B cell (primary cell): ENCODE measurements around the gene APOH. TPM values are rescaled to one million over a fixed set of nuclear protein-coding genes. Genes with fewer than 3 reads are reported as not detected.

Experiments used
- ATAC-seq: fragments of 200-7000 bp; cut with Tn5 transposase; one replicate; pipeline ENCODE4 v1.10.0; 2021; ENCODE audit warnings: low read depth, mild to moderate bottlenecking, moderate number of reproducible peaks, moderate library complexity
- CTCF ChIA-PET: fragments of 350-600 bp; sonication (Branson Sonifier 250); formaldehyde crosslinking; loops from one replicate; lab custom pipeline; 2021; ENCODE audit warnings: antibody characterized with exemption, inconsistent platforms; lab: Charles Lee
- POLR2A ChIA-PET: fragments of 350-600 bp; sonication (Branson Sonifier 250); formaldehyde crosslinking; loops from one replicate; lab custom pipeline; 2021; ENCODE audit warnings: antibody characterized with exemption; lab: Charles Lee
- DNase-seq: peaks from one replicate; pipeline ENCODE4 v3.0.0; 2013
- H2AFZ ChIP-seq: 2 replicates; pipeline ENCODE4 v1.6.1; 2012; ENCODE audit warnings: mild to moderate bottlenecking, low read depth, low read length; ENCODE audit not compliant: insufficient read depth, poor library complexity, severe bottlenecking
- H3K27ac ChIP-seq, 2 donors: 1 replicate in 1 of 2; 2 replicates in 1 of 2; pipeline ENCODE4 v1.5.1; 2012 to 2013; ENCODE audit warnings: low read length in 2 of 2, mild to moderate bottlenecking in 2 of 2, moderate library complexity in 1 of 2
- H3K27me3 ChIP-seq, 4 experiments: fragments of 200-600 bp in 1 of 4; sonication (generic) in 1 of 4; replicated peaks in 1 of 4; 1 replicate in 2 of 4; 2 replicates in 2 of 4; pipeline versions ENCODE4 v1.6.1 to v1.7.0; 2013 to 2016; ENCODE audit warnings: low read length in 3 of 4, mild to moderate bottlenecking in 2 of 4, mixed read lengths in 1 of 4, moderate library complexity in 1 of 4; ENCODE audit not compliant: insufficient read depth in 4 of 4, control insufficient read depth in 3 of 4; ENCODE audit errors: control extremely low read depth in 1 of 4
- H3K36me3 ChIP-seq, 2 experiments: replicated peaks in 1 of 2; 1 replicate in 1 of 2; 2 replicates in 1 of 2; pipeline versions ENCODE4 v1.6.1 to v1.7.1; 2013; ENCODE audit warnings: low read length in 1 of 2; ENCODE audit not compliant: insufficient read depth in 2 of 2, control insufficient read depth in 1 of 2; ENCODE audit errors: control extremely low read depth in 1 of 2, extremely low read depth in 1 of 2
- H3K4me1 ChIP-seq, 2 donors: fragments of 200-600 bp in 1 of 2; sonication (generic) in 1 of 2; 1 replicate in 1 of 2; 2 replicates in 1 of 2; pipeline versions ENCODE4 v1.5.1 to v1.6.1; 2013 to 2017; ENCODE audit warnings: low read length in 2 of 2; ENCODE audit not compliant: control insufficient read depth in 2 of 2, insufficient read depth in 2 of 2
- H3K4me2 ChIP-seq: replicated peaks from 2 replicates; pipeline ENCODE3; 2012; ENCODE audit warnings: mild to moderate bottlenecking, low read depth, low read length; ENCODE audit not compliant: poor library complexity, severe bottlenecking
- H3K4me3 ChIP-seq, 5 experiments: fragments of 200-600 bp in 1 of 5; sonication (generic) in 1 of 5; 1 replicate in 3 of 5; 2 replicates in 2 of 5; pipeline versions ENCODE4 v1.5.1 to v1.7.0; 2011 to 2016; ENCODE audit warnings: low read length in 4 of 5, mild to moderate bottlenecking in 4 of 5, low read depth in 2 of 5, control low read depth in 1 of 5, moderate library complexity in 1 of 5; ENCODE audit not compliant: insufficient read depth in 1 of 5; ENCODE audit errors: control extremely low read depth in 1 of 5, extremely low read depth in 1 of 5
- H3K79me2 ChIP-seq: fragments of 200-600 bp; sonication (generic); one replicate; pipeline ENCODE4 v1.6.0; 2016; ENCODE audit warnings: low read length; ENCODE audit not compliant: control insufficient read depth, insufficient read depth
- H3K9ac ChIP-seq: fragments of 200-600 bp; sonication (generic); 2 replicates; pipeline ENCODE4 v1.6.1; 2017; ENCODE audit warnings: mild to moderate bottlenecking, low read length, moderate library complexity
- H3K9me3 ChIP-seq, 3 donors: one replicate each; pipeline versions ENCODE4 v1.6.1 to v1.7.1; 2013; ENCODE audit warnings: low read length in 2 of 3; ENCODE audit not compliant: control insufficient read depth in 2 of 3, insufficient read depth in 1 of 3; ENCODE audit errors: control extremely low read depth in 1 of 3
- H4K20me1 ChIP-seq: 2 replicates; pipeline ENCODE4 v1.6.0; 2012; ENCODE audit warnings: mild to moderate bottlenecking, low read length; ENCODE audit not compliant: insufficient read depth, control insufficient read depth, poor library complexity, severe bottlenecking
- H3K27ac Mint-ChIP-seq: one replicate; pipeline ENCODE4 v1.8.0; 2021; ENCODE audit warnings: mixed read lengths
- H3K27me3 Mint-ChIP-seq: one replicate; pipeline ENCODE4 v1.8.0; 2021; ENCODE audit warnings: mixed read lengths
- H3K4me1 Mint-ChIP-seq: one replicate; pipeline ENCODE4 v1.8.0; 2021; ENCODE audit warnings: mixed read lengths
- H3K4me3 Mint-ChIP-seq: one replicate; pipeline ENCODE4 v1.8.0; 2021; ENCODE audit warnings: mixed read lengths
- H3K9me3 Mint-ChIP-seq: one replicate; pipeline ENCODE4 v1.8.0; 2022; ENCODE audit warnings: mixed read lengths; ENCODE audit not compliant: insufficient read depth
- CTCF ChIP-seq: fragments of 200-600 bp; IDR thresholded peaks from one replicate; pipeline ENCODE4 v1.8.0; 2022; ENCODE audit warnings: antibody characterized with exemption, mild to moderate bottlenecking
- EZH2 ChIP-seq: IDR thresholded peaks from 2 replicates; pipeline ENCODE4 v1.6.1; 2012; ENCODE audit warnings: borderline replicate concordance, low read depth, mild to moderate bottlenecking, moderate library complexity, low read length; ENCODE audit not compliant: insufficient read depth, poor library complexity, severe bottlenecking
- WGBS: methylation state at CpG from one replicate; pipeline ENCODE4 v1.1.5; 2013; ENCODE audit warnings: missing lambda C conversion rate; ENCODE audit not compliant: insufficient coverage; 5-methylcytosine and 5-hydroxymethylcytosine counted together
- intact Hi-C: fragments of 100-400 bp; cut with micrococcal nuclease; formaldehyde crosslinking; loops from one replicate; pipeline ENCODE4 v1.10.0; 2022
- polyA plus RNA-seq: library from polyadenylated mRNA; depleted of rRNA; stranded (reverse); fragments of >200 nt; gene quantifications from 2 replicates; pipeline ENCODE4 v1.2.3, GENCODE V29; 2012
- total RNA-seq, 2 donors: library from RNA; stranded (reverse); fragments of 120-200 nt in 1 of 2; gene quantifications; 1 replicate in 1 of 2; 2 replicates in 1 of 2; pipeline versions ENCODE4 v1.2.3 to v1.2.4, GENCODE V29; 2013 to 2022

The APOH gene
- total and polyA plus RNA-seq, 2 donors (not counting 1 experiment from before 2014, with no cell fraction given) = not detected

- TF ChIP-seq CTCF (no peak), EZH2 (no peak)
- H3K4me1 ChIP-seq = no peaks in the 10 kb centered on the region
- H3K4me3 Mint-ChIP-seq = no peak overlapping the region
- CTCF ChIA-PET = interaction anchor here (0.6 kb wide), 1 partner anchor 149 kb away, joined by 3 read pairs; no protein-coding TSS in a partner anchor
- no peak for ATAC-seq
- H3K27me3 ChIP-seq = no peaks in the 10 kb centered on the region
- POLR2A ChIA-PET = no interaction called here
- no peak overlapping the region for H2AFZ ChIP-seq
- H4K20me1 ChIP-seq = no peaks in the 10 kb centered on the region
- no peaks in the 10 kb centered on the region for H3K9me3 ChIP-seq
- no peaks in the 10 kb centered on the region for H3K9me3 Mint-ChIP-seq
- DNase-seq = no peak
- H3K27me3 Mint-ChIP-seq = peaks cover 4% of the 10 kb centered on the region
- H3K79me2 ChIP-seq = peaks cover 6% of the 10 kb centered on the region
- H3K27ac Mint-ChIP-seq = no peak overlapping the region
- peaks cover 0 to 2% of the 10 kb centered on the region in 2 experiments for H3K36me3 ChIP-seq
- intact Hi-C loops = no loop called here
- no peak overlapping the region for H3K27ac ChIP-seq
- no peaks in the 10 kb centered on the region for H3K4me1 Mint-ChIP-seq
- no peak overlapping the region for H3K4me3 ChIP-seq
- H3K4me2 ChIP-seq = no peak overlapping the region
- H3K9ac ChIP-seq = no peak overlapping the region
Measured at GRCh38 chr17:66183529-66183928, 45.7 kb downstream of the APOH start.

- H3K4me3 Mint-ChIP-seq = no peak overlapping the region
- H4K20me1 ChIP-seq = no peaks in the 10 kb centered on the region
Measured at GRCh38 chr17:66178642-66179041, 50.6 kb downstream of the APOH start.

More at GRCh38 chr17:66178642-66179041, 50.6 kb downstream of the APOH start:
- intact Hi-C loops = no loop called here
- ATAC-seq = no peak
- Histone ChIP-seq H3K4me2 (no peak overlapping the region), H3K27ac (no peak overlapping the region), H3K36me3 (peaks cover 0 to 2% of the 10 kb centered on the region in 2 experiments), H2AFZ (no peak overlapping the region), H3K9ac (no peak overlapping the region), H3K79me2 (no peaks in the 10 kb centered on the region), H3K9me3 (no peaks in the 10 kb centered on the region), H3K4me3 (no peak overlapping the region), H3K4me1 (no peaks in the 10 kb centered on the region), H3K27me3 (no peaks in the 10 kb centered on the region)
- Mint-ChIP-seq H3K9me3 (no peaks in the 10 kb centered on the region), H3K27me3 (no peaks in the 10 kb centered on the region), H3K4me1 (no peaks in the 10 kb centered on the region), H3K27ac (no peak overlapping the region)
- ChIA-PET CTCF (no interaction called here), POLR2A (no interaction called here)
- DNase-seq = no peak
- TF ChIP-seq CTCF = no peak
- TF ChIP-seq EZH2 = no peak
- WGBS = no CpG with 5 or more reads among the region's 4 CpGs
